HG02798 (cell line): ENCODE data around the gene LGALS8.

Experiments
- ATAC-seq: cut with Tn5 transposase; IDR thresholded peaks from one replicate; pipeline ENCODE4 v1.9.1; 2021; ENCODE audit warnings: mild to moderate bottlenecking; ENCODE audit not compliant: unreplicated experiment, poor library complexity

Gene LGALS8

DNA sequence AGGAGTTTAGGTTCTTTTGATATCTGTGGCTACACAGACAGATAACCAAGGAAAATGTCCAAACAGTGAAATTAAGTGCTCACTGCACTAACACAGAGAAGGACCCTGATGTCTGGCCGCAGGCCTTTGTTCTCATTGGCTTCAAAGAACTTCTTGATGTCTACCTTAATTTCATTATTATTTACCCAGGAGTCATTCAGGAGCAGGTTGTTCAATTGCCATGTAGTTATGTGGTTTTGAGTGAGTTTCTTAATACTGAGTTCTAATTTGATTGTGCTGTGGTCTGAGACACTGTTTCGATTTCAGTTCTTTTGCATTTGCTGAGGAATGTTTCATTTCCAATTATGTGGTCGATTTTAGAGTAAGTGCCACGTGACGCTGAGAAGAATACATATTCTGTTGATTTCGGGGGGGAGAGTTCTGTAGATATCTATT is 15.2 kb upstream of the LGALS8 start:
- ATAC-seq = no peak

DNA sequence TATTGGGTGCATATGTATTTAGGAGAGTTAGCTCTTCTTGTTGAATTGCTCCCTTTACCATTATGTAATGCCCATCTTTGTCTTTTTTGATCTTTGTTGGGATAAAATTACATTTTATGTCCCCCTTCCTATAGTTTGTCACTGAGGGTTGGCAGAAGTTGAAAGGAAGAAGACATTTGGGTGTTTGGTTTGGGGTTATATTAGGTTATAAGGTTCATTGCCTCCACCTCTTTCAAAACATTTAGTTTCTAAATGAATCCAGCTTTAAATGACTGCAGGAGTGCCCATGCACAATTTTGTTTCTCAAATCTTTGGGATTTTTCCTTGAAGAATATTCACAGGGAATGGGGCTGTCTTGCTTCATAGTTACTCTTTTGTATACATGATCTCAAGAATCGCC is 14.6 kb upstream of the LGALS8 start:
- no peak for ATAC-seq

DNA sequence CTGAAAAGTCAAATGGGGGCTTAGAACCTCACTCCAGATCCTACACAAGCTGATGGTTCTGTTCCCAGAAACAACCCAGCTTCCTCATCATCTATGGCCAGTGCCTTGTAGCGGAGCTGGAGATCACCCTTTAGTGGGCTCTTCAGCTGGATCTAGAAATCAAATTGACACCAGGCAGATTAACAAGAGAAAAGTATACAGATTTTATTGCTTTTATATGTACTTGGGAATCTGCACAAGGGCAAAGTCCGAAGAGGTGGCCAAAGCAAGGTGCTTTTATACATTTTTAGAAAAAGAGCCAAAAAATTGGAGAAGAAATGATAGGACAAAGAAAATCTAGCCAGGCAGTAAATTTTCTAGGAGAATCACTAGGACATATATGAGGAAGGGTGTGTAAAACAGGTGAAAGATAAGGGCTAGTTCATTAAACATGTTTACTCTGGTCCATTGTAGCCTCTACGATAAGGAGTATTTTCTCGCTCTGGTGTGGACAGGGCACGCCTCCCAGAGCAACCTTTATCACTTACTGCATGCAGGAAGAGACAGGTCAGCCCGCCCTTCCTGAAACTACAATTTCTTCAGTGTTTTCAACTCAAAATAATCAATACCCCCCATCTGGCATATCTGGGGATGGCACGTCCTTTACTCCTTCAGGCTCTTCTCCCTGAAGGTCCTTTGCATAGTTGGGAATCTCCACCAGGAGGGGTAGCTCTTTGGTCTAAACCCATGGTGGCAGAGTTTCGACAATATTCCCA is 14.0 kb upstream of the LGALS8 start:
- no peak for ATAC-seq

DNA sequence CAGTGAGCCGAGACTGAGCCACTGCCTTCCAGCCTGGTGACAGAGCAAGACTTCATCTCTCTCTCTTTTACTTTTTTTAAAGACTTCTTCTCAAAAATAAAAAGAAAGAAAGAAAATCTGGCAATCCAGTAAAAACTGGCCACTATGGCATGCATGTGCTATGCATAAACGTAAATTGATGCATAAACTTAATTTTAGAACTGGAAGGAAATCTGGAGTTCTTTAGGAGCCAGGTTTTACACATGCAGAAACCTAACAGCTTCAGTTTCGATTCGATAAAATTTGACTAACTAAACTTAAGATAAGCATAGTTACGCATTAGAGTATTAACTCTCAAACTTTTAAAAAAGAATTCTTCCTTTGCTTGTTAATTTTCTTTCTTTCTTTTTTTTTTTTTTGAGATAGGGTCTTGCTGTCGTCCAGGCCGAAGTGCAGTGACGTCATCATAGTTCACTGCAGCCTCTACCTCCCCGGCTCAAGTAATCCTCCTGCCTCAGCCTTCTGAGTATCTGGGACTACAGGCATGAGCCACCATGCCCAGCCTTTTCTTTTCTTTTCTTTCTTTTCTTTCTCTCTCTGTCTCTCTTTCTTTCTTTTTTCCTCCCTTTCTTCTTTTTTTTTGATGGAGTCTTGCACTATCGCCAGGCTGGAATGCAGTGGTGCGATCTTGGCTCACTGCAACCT is 11.9 kb upstream of the LGALS8 start:
- no peak for ATAC-seq

DNA sequence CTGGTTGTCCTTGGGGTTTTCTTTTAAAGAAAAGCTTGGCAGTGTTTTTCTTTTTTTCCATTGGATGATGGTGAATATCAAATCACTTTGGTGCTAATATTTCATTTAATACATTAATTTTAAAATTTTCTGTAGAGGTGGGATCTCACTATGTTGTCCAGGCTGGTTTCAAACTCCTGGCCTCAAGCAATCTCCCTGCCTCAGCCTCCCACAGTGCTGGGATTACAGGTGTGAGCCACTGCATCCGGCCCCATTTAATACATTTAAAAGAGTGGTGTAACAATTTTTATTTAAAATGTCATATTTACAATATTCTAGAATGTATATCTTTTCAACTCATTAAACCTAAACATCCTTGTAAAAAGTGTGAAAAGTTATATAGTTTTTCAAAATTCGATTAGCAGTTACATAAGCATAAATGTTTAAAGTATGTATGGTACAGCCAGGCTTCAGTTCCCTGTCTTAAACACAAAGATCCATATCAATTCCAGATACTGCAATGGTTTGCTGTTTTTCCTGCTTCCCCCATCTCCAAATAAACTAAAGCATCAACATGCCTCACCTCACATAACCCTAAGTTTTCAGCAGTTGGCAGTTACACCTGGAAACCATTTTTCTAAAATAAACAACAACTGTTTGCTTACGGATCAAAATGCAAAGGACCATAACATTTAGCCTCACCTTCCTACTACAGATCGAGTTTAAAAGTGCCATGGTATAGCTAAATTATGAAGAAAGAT is 8.9 kb upstream of the LGALS8 start:
- no peak for ATAC-seq

DNA sequence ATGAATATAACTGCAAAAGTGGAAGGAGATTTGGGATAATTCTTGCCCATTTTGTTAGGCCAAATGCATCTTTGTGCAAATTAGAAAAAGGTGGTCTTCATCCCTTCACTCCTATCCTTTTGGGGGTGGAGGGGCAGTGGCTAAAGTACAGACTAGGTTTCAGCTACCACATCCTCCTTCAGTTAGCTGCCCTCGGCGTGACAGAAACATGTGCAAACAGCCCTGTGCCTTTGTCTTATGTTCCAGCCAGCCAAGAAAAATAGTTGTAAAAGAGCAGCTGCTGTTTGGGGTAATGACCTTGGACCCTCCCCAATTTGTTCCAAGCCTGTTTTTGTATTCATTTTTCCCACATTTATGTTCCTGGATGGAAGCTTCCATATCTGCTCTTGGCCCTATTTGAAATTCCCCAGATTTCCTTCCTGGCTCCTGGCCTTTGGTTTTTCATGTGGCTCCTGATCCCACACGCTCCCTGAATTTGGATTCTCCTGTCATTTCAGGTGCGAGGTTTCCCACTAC is 8.3 kb upstream of the LGALS8 start:
- no peak for ATAC-seq

DNA sequence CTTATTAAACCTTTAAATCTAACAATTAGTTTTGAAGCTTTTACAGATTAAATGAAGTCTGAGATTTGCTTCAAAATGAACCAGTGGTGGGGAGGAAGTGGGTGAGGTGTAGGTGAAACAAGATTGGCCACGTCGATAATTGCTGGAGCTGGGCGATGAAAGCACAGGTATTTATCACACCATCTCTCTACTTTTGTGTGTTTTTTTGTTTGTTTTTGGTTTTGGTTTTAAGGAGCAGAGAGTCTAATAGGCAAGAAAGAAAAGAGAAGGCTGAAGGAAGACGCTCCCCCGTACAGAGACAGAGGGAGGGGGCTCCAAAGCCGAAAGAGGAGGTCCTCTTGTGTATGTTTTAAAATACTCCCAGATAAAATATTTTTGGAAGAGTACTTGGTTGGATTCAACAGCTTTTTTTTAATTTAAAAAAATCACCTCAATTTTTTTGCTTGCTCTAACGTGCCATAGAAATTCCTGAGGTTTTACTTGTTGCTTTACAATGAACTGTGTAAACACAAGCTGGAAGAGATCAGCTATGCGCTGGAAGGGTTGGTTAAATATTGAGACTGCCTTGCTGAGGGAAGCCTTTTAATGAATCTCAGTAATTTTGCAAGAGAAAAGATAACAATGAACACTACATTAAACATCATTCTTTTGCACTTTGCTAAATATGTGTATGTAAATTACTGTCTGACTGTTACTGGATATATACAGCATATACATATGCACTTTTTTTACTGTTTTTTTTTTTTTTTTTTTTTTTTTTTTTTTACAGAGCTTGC is 6.7 kb upstream of the LGALS8 start:
- no peak for ATAC-seq

DNA sequence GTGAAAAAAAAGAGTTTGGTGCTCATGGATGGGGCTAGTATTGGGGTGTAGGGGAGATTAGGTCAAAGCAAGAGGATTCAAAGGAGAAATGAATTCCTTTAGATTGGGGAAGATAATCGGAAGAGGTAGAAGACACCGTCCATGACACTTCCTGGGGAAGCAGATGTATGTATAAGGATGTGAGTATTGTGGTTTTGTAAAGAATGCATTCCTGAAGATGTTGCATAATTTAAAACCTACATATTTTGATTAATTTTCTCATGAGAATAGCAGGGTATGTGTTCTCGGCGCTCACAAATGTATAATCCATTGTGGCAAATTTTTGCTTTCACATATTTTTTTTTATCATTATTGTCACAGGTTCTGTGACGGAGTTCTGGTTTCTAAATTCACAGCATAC is 5.5 kb upstream of the LGALS8 start:
- ATAC-seq = no peak

DNA sequence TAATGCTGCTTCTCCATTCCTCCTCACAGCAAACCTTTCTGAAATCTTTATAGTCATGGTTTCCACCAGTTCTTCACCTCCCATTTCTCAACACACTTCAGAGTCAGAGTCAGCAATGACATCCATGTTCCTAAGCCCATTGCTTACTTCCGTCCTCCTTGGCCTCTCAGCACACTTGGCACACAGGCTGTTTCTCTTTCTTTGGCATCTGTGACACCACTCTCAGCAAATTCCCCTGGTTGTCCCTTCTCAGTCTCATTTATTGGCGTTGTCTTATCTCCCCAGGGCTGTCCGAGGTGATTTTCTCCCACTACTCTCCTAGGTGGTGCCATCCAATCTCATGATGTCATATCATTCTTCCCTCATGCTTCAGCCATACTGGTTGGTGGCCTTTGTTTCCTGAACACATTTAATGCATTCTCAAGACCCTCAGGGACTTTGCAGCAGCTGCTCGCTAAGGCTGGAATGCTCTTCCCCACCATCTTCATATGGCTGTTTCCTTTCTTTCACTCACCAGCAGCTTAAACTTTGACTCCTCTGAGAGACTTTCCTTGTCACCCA is 3.3 kb upstream of the LGALS8 start:
- no peak for ATAC-seq

DNA sequence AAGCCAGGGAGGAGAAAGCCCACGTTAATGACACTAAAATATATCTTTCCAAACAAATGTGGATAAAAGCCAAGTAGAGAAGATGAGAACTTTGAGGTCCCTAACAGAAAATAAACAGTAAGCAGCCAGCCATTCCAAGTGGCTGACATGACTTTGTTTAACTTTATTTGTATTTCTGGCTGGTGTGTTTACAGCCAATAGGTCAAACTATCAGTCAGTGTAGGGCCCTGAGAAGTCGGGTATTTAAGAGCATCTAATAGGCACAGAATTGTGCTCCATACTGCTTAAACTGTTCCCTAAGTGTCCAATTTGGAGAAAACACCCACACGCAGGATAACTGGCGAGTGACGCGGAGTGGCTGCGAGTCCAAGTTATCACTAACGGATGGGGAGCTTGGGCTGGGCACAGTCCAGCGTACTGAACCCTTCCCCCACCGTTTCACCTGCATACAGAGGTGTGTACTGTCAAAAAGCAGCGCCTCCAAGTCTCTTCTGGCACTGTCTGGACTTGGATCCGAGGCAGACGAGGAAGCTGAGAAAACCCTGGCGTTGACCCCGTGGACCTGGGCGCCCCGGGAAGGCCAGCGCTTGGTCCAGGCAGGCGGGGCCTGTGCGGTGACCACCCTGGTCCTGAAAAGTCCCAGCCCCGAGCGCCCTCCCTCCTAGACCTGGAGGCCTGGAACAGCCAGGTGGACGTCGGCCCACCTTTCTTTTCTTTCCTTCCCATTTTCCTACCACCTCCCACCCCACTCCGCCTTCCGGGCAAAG is 662 bp upstream of the LGALS8 start:
- peak; percentile 0 for ATAC-seq

DNA sequence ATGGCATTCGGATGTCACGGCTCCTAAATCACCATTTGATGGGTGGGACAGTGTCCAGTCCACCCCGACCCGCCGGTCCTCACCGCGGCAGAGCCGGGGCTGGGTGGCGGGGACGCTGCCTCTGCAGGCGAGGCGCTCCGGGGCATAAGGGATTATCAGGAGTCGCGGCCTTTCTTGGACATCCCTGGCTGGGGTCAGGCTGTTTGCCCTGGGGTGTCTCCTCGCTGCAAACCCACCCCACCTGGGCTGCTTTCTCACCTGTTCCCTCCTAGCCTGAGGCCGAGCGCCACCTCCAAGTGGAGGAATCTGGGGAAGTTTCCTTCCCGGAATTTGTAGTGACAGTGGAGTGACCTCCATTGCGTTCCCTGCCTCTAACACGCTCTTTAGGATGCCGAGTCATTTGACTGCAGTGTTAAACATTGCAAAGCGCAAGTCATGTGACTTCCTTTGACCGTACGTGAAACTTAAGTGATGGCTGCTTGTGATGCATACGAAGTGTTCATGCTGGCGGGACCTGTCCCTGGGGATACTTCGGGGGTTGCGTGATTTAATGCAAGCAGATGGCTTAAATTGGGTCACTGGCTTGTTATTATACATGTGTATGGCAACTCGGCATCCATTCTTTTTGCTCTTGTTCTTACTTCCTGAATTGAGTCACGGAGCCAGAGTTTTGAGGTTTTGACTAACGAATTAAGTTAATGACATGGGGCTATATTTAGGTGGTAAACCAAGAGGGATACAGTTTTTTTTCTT is 536 bp downstream of the LGALS8 start:
- ATAC-seq = peak; percentile 91

DNA sequence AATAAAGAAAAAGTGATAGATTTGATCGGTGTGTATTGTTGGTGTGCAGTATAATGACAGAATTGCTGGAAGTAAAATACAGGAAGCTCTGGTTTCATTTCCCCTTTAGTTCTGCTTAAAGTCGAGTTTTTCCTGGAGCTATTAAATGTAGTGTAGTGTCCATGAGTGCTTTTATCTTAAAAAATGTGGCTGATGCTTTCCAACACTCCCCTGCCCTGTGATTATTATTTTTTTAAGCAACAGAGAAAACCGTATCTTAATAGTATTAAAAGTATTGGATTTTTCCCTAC is 1.1 kb downstream of the LGALS8 start:
- ATAC-seq = no peak

DNA sequence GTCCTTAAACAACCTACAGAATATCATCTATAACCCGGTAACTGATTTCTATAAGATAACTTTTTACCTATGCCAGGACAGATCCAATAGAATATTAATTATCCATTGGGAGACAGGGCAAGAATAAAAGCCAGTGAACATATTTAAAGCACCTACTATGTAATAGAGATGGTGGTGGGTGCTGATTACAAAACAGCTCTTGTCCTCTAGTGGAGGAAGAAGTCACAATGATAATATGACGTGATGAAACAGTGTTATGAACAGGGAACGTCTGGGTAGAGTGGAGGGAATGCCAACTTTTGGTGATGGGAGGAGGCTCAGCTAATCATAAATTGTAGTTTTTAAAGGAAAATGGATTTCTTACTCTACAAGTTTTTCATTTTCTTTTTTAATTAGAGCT is 2.3 kb downstream of the LGALS8 start:
- no peak for ATAC-seq

DNA sequence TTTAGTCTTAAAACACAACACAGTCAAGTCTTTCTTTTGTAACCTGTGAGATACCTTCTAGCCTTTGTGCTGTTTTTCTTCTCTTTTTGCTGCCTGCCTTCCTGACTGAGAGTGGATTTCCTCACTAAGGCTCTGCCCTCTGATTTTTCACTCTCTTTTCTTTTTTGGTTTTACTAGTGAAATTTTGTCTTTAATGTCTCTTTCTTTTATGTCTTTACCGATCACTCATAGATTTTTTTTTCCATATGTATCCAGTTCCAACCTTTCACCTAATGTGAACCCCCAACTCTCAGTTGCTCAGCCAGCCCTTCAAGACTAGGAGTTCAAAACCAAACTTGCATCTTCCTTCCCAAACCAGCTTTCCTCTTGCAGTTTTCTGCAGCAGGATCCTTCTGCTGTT is 6.5 kb downstream of the LGALS8 start:
- ATAC-seq = no peak

DNA sequence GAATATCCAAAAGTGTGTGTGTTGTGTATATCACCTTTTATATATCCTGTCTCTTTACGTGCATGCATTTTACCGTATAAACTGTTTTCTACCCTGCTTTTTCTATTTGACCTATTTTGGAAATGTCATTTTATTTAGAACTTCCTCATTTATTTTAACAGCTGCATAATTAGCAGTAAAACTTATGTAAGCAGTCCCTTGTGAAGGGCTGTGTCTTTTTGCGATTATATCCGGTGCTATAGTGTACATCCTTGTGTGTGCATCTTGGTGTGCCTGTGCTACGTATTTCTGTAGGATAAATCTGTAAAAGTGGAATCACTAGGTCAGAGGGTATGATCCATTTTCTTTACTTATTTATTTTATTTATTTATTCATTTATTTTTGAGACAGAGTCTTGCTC is 7.2 kb downstream of the LGALS8 start:
- no peak for ATAC-seq

DNA sequence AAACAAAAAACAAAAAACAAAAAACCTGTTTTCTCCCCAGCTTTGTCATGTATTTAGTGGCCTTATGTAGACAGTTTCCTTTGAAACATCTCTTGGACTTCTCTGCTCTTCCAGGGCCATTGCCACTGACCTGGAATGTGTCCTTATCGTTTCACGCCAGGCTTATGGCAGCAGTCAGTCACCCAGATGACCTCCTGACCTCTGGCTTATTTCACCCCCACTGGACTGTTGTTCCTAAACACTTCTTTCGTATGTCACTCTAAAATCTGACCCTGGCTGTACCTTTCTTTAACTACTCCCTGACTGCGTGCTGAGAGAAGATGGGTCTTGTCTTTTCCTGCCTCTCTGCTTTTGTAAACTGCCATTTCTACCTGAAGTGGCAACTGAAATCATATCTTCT is 9.1 kb downstream of the LGALS8 start:
- ATAC-seq = no peak

DNA sequence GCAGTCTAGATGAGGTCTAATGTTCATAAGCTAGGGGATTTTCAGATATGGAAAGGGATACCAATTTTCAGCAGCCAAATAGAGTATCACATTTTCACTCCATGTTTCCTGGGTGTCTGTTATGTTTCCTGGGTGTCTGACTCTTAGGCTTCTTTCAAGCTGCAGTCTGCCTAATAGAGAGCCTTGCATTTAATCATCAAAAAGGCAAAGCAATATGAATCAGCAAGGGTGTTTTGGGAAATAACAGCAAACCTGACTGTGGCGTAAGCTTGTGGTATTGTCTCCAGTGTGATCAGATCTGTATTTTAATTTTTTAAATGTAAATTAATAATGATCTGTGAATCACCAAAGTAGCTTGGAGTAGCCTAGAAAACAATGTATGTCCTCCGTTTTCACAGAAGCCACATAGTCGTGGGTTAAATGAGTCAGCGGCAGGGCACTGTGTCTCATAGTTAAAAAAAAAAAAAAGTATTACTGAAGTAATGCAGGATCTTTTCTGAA is 10.4 kb downstream of the LGALS8 start:
- no peak for ATAC-seq

DNA sequence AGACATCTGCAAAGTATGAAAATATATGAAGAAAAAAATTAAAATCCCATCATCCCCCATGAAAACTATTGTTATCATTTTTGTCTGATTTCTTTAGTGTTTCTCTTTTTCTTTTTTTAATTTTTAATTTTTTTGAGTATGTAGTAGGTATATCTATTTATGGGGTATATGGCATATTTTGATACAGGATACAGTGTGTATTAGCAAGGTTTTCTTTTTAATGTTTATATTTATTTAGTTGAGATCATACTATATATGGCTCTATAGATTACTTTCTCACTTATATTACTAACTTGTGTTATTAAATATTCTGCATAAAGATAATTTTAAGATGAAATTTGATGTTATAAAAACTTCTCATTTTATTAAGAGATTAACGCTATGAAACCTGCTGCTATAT is 11.4 kb downstream of the LGALS8 start:
- ATAC-seq = no peak

DNA sequence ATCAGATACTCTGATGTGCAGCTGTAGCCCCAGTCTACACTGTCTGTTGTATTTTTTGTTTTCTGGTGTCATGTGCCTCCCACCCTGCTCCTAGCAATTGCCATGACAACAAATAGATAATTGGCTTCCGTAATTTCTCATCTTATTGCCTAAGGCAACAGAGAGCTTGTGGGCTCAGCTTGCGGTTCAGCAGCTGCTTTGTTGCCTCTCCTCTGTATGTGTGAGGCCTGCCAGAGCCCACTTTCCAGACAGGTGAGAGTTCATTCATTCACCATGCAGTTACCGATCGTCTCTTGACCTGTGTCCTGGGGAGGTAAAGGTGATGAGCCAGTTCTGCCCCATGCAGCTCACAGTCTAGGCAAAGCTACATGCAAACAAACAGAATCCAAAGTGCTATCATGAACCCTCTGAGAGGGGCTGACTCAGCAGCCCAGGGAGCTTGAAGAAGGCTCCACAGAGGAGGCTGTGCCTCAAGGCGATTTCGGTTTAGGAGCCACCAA is 11.9 kb downstream of the LGALS8 start:
- no peak for ATAC-seq
